ENCODE data around the gene CSGALNACT2.

DNA sequence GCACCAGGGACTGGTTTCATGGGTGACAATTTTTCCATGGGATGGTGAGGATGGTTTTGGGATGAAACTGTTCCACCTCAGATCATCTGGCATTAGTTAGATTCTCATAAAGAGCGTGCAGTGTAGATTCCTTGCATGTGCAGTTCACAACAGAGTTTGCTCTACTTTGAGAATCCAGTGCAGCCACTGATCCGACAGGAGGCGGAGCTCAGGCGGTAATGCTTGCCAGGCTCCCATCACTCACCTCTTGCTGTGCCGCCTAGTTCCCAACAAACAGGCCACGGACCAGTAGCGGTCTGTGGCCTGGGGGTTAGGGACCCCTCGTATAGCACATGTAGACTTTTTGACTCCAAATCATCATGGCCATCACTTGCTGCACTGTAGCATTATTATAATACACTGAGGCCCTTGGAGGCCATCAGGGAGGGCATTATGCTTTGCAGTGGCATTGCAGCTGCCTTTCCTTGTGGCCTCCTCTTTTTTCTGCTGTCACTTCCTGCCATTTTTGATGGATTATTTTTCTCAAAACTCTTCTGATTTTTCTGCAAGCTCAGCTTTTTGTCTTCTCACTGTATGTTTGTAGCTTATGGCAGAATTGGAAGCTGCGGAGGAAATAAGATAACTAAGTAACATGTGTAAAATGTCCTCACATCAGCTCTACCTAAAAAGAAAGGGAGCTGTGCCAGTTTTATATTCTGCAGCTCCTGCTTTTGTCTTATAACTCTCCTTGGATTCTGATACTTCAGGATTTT, 18.5 kb downstream of the CSGALNACT2 start:
- TF ChIP-seq POLR2A (IDR thresholded peaks at IDR 0.05; ENCODE audit: low read length) = no peak
- TF ChIP-seq GATA1 (IDR thresholded peaks at IDR 0.05; ENCODE audit: low read depth, low read length) = no peak

All from erythroblast (primary cell).